GM21528 (cell line): Measurements from ENCODE around the gene FCHSD2.
A peak's percentile ranks its signal among the peaks of the same experiment; 100 is the strongest.
"Not testable (repeated sequence)": the region's sequence is repeated elsewhere in the genome, so short reads cannot be mapped to it uniquely, and the experiment has no call there.

Source experiments
- ATAC-seq: cut with Tn5 transposase; IDR thresholded peaks from one replicate; pipeline ENCODE4 v1.9.1; 2021; ENCODE audit warnings: mild to moderate bottlenecking, moderate library complexity; ENCODE audit not compliant: unreplicated experiment, low FRiP score

The FCHSD2 gene

GRCh38 chr11:72829178-72829577 is 312.9 kb downstream of the FCHSD2 start:
- no peak for ATAC-seq

GRCh38 chr11:72828692-72829101 is 313.4 kb downstream of the FCHSD2 start:
- ATAC-seq = no peak

- ATAC-seq = no peak
These were observed 314.0 kb downstream of the FCHSD2 start for GRCh38 chr11:72828081-72828567.

GRCh38 chr11:72827656-72828055 is 314.5 kb downstream of the FCHSD2 start:
- ATAC-seq = not testable (repeated sequence)

GRCh38 chr11:72826942-72827480 is 315.1 kb downstream of the FCHSD2 start:
- ATAC-seq = no peak

- no peak for ATAC-seq
These were observed 315.8 kb downstream of the FCHSD2 start for GRCh38 chr11:72826191-72826941.

GRCh38 chr11:72825661-72826060 is 316.5 kb downstream of the FCHSD2 start:
- no peak for ATAC-seq

- ATAC-seq = no peak
These were observed 317.2 kb downstream of the FCHSD2 start for GRCh38 chr11:72824811-72825505.

GRCh38 chr11:72824020-72824419 is 318.1 kb downstream of the FCHSD2 start:
- no peak for ATAC-seq

- no peak for ATAC-seq
These were observed 318.9 kb downstream of the FCHSD2 start for GRCh38 chr11:72823105-72823804.

GRCh38 chr11:72821920-72822799 is 320.0 kb downstream of the FCHSD2 start:
- peak; percentile 64 for ATAC-seq

GRCh38 chr11:72821221-72821919 is 320.7 kb downstream of the FCHSD2 start:
- no peak for ATAC-seq

- ATAC-seq = no peak
These were observed 321.5 kb downstream of the FCHSD2 start for GRCh38 chr11:72820439-72821139.

GRCh38 chr11:72818971-72819370 is 323.1 kb downstream of the FCHSD2 start:
- no peak for ATAC-seq

GRCh38 chr11:72817966-72818365 is 324.2 kb downstream of the FCHSD2 start:
- ATAC-seq = no peak

- ATAC-seq = no peak
These were observed 325.6 kb downstream of the FCHSD2 start for GRCh38 chr11:72816404-72816990.

GRCh38 chr11:72815110-72815618 is 327.0 kb downstream of the FCHSD2 start:
- no peak for ATAC-seq
